Prostate gland (tissue), 2 donors: ENCODE results near the gene ADAP1.

Experiments used
- POLR2A ChIP-seq: fragments of 450-650 bp; IDR thresholded peaks from one replicate; pipeline ENCODE4 v1.6.1; 2016; ENCODE audit warnings: antibody characterized with exemption, mild to moderate bottlenecking
- TF ChIP-seq, protein P1 (sequence below), 4 experiments: fragments of 200-600 bp in 2 of 4; fragments of 450-650 bp in 2 of 4; sonication (generic) in 2 of 4; IDR thresholded peaks; 1 replicate in 3 of 4; 2 replicates in 1 of 4; pipeline ENCODE4 v1.5.1; 2016 to 2019; ENCODE audit warnings: antibody characterized with exemption in 4 of 4, mild to moderate bottlenecking in 2 of 4, moderate library complexity in 2 of 4

DNA sequence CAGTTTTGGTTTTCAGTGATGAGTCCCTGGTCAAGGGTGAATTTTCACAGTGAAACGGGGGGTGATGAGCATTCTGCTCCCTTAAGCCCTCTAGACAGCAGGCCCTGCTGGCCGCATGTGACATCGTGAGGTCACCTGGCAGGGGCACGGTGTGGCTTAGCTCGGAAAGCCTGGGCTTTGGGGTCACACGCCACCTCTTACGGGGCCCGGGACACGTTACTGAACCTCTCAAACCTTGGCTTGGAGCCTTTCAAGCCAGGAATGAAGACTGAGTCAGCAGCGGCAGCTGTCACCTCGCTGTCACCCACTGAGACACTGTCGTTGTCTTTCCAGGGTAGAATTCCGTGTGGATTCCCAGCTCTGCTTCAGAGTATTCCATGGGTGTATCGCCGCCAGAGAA is 74.0 kb downstream of the ADAP1 start:
- TF ChIP-seq, protein P1, sequence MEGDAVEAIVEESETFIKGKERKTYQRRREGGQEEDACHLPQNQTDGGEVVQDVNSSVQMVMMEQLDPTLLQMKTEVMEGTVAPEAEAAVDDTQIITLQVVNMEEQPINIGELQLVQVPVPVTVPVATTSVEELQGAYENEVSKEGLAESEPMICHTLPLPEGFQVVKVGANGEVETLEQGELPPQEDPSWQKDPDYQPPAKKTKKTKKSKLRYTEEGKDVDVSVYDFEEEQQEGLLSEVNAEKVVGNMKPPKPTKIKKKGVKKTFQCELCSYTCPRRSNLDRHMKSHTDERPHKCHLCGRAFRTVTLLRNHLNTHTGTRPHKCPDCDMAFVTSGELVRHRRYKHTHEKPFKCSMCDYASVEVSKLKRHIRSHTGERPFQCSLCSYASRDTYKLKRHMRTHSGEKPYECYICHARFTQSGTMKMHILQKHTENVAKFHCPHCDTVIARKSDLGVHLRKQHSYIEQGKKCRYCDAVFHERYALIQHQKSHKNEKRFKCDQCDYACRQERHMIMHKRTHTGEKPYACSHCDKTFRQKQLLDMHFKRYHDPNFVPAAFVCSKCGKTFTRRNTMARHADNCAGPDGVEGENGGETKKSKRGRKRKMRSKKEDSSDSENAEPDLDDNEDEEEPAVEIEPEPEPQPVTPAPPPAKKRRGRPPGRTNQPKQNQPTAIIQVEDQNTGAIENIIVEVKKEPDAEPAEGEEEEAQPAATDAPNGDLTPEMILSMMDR (IDR thresholded peaks at IDR 0.05) = no peak
- no peak for TF ChIP-seq POLR2A
